ENCODE measurements around the gene SEMA5A. TPM values are rescaled to one million over a fixed set of nuclear protein-coding genes. Genes with fewer than 3 reads are reported as not detected.

SEMA5A gene
- total RNA-seq, 2 donors from 2014 or later: 13.3 to 17.6 TPM

- TF ChIP-seq, protein P1, sequence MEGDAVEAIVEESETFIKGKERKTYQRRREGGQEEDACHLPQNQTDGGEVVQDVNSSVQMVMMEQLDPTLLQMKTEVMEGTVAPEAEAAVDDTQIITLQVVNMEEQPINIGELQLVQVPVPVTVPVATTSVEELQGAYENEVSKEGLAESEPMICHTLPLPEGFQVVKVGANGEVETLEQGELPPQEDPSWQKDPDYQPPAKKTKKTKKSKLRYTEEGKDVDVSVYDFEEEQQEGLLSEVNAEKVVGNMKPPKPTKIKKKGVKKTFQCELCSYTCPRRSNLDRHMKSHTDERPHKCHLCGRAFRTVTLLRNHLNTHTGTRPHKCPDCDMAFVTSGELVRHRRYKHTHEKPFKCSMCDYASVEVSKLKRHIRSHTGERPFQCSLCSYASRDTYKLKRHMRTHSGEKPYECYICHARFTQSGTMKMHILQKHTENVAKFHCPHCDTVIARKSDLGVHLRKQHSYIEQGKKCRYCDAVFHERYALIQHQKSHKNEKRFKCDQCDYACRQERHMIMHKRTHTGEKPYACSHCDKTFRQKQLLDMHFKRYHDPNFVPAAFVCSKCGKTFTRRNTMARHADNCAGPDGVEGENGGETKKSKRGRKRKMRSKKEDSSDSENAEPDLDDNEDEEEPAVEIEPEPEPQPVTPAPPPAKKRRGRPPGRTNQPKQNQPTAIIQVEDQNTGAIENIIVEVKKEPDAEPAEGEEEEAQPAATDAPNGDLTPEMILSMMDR (IDR thresholded peaks at IDR 0.05): no peak
- H3K36me3 ChIP-seq: no peaks in the 10 kb centered on the region
- no peaks in the 10 kb centered on the region for H3K27me3 ChIP-seq (replicated peaks; ENCODE audit: insufficient read depth)
- ATAC-seq (ENCODE audit: insufficient number of reproducible peaks, low FRiP score, low read depth) (no peak), DNase-seq (ENCODE audit: low spot score) (no peak)
- H3K9me3 ChIP-seq: no peaks in the 10 kb centered on the region
- no peak overlapping the region for H3K4me3 ChIP-seq
- no peak overlapping the region for H3K27ac ChIP-seq
- no peaks in the 10 kb centered on the region for H3K4me1 ChIP-seq (ENCODE audit: control insufficient read depth in 1 of 2, low read depth in 2 of 2)
Measured at GRCh38 chr5:9140202-9140601, 405.7 kb downstream of the SEMA5A start.

GRCh38 chr5:9139344-9139743 lies 406.5 kb downstream of the SEMA5A start:
- no peaks in the 10 kb centered on the region for H3K27me3 ChIP-seq (replicated peaks; ENCODE audit: insufficient read depth)
- H3K27ac ChIP-seq: no peak overlapping the region
- no peak for ATAC-seq (ENCODE audit: insufficient number of reproducible peaks, low FRiP score, low read depth)
- H3K4me1 ChIP-seq (ENCODE audit: control insufficient read depth in 1 of 2, low read depth in 2 of 2): no peaks in the 10 kb centered on the region
- H3K9me3 ChIP-seq: no peaks in the 10 kb centered on the region
- DNase-seq (ENCODE audit: low spot score): no peak
- H3K36me3 ChIP-seq: no peaks in the 10 kb centered on the region
- no peak overlapping the region for H3K4me3 ChIP-seq
- TF ChIP-seq, protein P1 (IDR thresholded peaks at IDR 0.05): no peak

DNA sequence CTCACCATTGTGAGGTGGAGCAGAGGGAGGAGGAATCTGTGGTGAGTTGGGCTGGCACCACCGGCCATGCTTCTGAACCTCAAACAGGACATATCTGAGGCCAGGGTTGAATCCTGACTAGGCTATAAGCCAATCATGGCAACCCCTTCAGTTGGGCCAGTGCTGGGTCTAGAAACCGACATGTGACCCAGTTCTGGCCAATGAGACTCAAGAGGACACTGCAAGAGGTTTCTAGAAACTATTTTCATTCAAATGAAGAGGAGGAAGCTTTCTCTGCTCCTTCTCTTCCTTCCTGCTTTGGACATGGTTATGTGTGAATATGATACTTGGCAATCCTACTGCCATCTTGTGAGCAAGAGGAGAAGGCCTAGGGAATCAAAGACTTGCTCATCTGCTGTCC lies 417.7 kb downstream of the SEMA5A start:
- H3K9me3 ChIP-seq: no peaks in the 10 kb centered on the region
- H3K4me3 ChIP-seq: no peak overlapping the region
- DNase-seq (ENCODE audit: low spot score) (no peak), ATAC-seq (ENCODE audit: insufficient number of reproducible peaks, low FRiP score, low read depth) (no peak)
- H3K36me3 ChIP-seq: no peaks in the 10 kb centered on the region
- no peaks in the 10 kb centered on the region for H3K27me3 ChIP-seq (replicated peaks; ENCODE audit: insufficient read depth)
- TF ChIP-seq, protein P1 (IDR thresholded peaks at IDR 0.05): no peak
- no peak overlapping the region for H3K27ac ChIP-seq
- H3K4me1 ChIP-seq (ENCODE audit: control insufficient read depth in 1 of 2, low read depth in 2 of 2): no peaks in the 10 kb centered on the region

DNA sequence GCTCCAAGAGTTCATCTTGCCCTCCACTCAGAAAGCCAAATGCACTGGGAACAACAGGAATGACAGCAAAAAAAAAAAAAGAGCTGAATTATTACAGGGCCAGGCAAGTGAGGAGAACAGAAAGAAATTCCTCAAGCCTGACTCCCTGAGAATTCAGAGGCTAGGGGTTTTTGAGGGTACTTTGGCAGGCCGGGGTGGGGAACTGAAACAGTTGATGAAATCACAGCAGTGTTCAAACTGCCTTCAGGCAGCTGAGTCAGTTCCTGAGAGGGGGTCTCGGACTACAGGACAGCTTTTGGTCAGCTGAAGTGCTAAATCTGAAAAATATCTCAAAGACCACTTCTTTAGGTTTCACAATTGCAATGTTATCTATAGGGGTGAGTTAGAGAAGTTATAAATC lies 419.4 kb downstream of the SEMA5A start:
- H3K27me3 ChIP-seq (replicated peaks; ENCODE audit: insufficient read depth): no peaks in the 10 kb centered on the region
- no peaks in the 10 kb centered on the region for H3K9me3 ChIP-seq
- TF ChIP-seq, protein P1 (IDR thresholded peaks at IDR 0.05): no peak
- no peak overlapping the region for H3K4me3 ChIP-seq
- DNase-seq (ENCODE audit: low spot score) (no peak), ATAC-seq (ENCODE audit: insufficient number of reproducible peaks, low FRiP score, low read depth) (no peak)
- H3K4me1 ChIP-seq (ENCODE audit: control insufficient read depth in 1 of 2, low read depth in 2 of 2): no peaks in the 10 kb centered on the region
- H3K36me3 ChIP-seq: no peaks in the 10 kb centered on the region
- no peak overlapping the region for H3K27ac ChIP-seq

- H3K27ac ChIP-seq: no peak overlapping the region
- no peak for ATAC-seq (ENCODE audit: insufficient number of reproducible peaks, low FRiP score, low read depth)
Measured at GRCh38 chr5:9125852-9126251, 420.0 kb downstream of the SEMA5A start.

More at GRCh38 chr5:9125852-9126251, 420.0 kb downstream of the SEMA5A start:
- Histone ChIP-seq H3K9me3 (no peaks in the 10 kb centered on the region), H3K27me3 (replicated peaks; ENCODE audit: insufficient read depth) (no peaks in the 10 kb centered on the region), H3K36me3 (no peaks in the 10 kb centered on the region), H3K4me1 (ENCODE audit: control insufficient read depth in 1 of 2, low read depth in 2 of 2) (no peaks in the 10 kb centered on the region), H3K4me3 (no peak overlapping the region)
- TF ChIP-seq, protein P1 (IDR thresholded peaks at IDR 0.05): no peak
- no peak for DNase-seq (ENCODE audit: low spot score)
